Panc1 (cell line): ENCODE results near the gene ARHGEF12. TPM values are rescaled to one million over a fixed set of nuclear protein-coding genes. Genes with fewer than 3 reads are reported as not detected.

Experiments used
- ATAC-seq: fragments of 200-7000 bp; cut with Tn5 transposase; 2 replicates; pipeline ENCODE4 v1.9.1; 2020; ENCODE audit warnings: mild to moderate bottlenecking, moderate library complexity
- BruUV-seq: library from RNA; stranded (reverse); fragments of 400-500 nt; replicated peaks from 2 replicates; lab custom pipeline; 2021; lab: Mats Ljungman, UMichigan
- CTCF ChIA-PET: fragments of 300-600 bp; sonication (Branson Sonifier 250); formaldehyde crosslinking; loops from one replicate; lab custom pipeline; 2022; ENCODE audit warnings: antibody characterized with exemption; lab: Charles Lee
- POLR2A ChIA-PET: fragments of 300-600 bp; sonication (Branson Sonifier 250); formaldehyde crosslinking; loops from one replicate; lab custom pipeline; 2022; ENCODE audit warnings: antibody characterized with exemption; lab: Charles Lee
- DNase-seq: peaks from one replicate; pipeline ENCODE4 v3.0.0-alpha.2; 2010; ENCODE audit warnings: low read depth, low spot score
- H3K27ac ChIP-seq: 2 replicates; pipeline ENCODE4 v1.5.1; 2011; ENCODE audit warnings: mild to moderate bottlenecking, low read length, inconsistent platforms
- H3K27me3 ChIP-seq: fragments of 200-500 bp; sonication (Bioruptor generic); 2 replicates; pipeline ENCODE4 v1.6.0; 2014; ENCODE audit warnings: low read length, inconsistent platforms; ENCODE audit not compliant: control insufficient read depth, insufficient read depth
- H3K36me3 ChIP-seq: fragments of 200-500 bp; sonication (Bioruptor generic); 2 replicates; pipeline ENCODE4 v1.5.1; 2014; ENCODE audit warnings: inconsistent platforms, mild to moderate bottlenecking, low read length, moderate library complexity; ENCODE audit not compliant: control insufficient read depth, insufficient read depth
- H3K4me1 ChIP-seq: 2 replicates; pipeline ENCODE4 v1.5.1; 2011; ENCODE audit warnings: inconsistent platforms, mild to moderate bottlenecking, low read length, moderate library complexity; ENCODE audit not compliant: control insufficient read depth, insufficient read depth
- H3K4me3 ChIP-seq, 2 experiments: 2 replicates each; pipeline ENCODE4 v1.5.1; 2011 to 2012; ENCODE audit warnings: low read depth in 2 of 2, low read length in 2 of 2, mild to moderate bottlenecking in 2 of 2, inconsistent platforms in 1 of 2, moderate library complexity in 1 of 2
- H3K9me3 ChIP-seq: fragments of 200-500 bp; sonication (Bioruptor generic); 2 replicates; pipeline ENCODE4 v1.5.1; 2014; ENCODE audit warnings: low read depth, mild to moderate bottlenecking, inconsistent platforms, low read length, moderate library complexity; ENCODE audit not compliant: control insufficient read depth, insufficient read depth
- CTCF ChIP-seq: fragments of 450-650 bp; IDR thresholded peaks from 2 replicates; pipeline ENCODE4 v1.5.1; 2017; ENCODE audit warnings: mild to moderate bottlenecking
- POLR2AphosphoS5 ChIP-seq: IDR thresholded peaks from 2 replicates; pipeline ENCODE4 v1.6.1; 2012; ENCODE audit warnings: mild to moderate bottlenecking, low read depth, low read length, moderate library complexity
- REST ChIP-seq, 2 experiments: IDR thresholded peaks; 2 replicates each; pipeline ENCODE4 v1.6.1; 2011 to 2012; ENCODE audit warnings: low read depth in 2 of 2, control low read depth in 1 of 2, low read length in 1 of 2, mild to moderate bottlenecking in 1 of 2, moderate library complexity in 1 of 2; ENCODE audit not compliant: insufficient read depth in 1 of 2
- SIN3A ChIP-seq: IDR thresholded peaks from 2 replicates; pipeline ENCODE4 v1.6.1; 2012; ENCODE audit warnings: low read depth, mild to moderate bottlenecking, low read length, moderate library complexity, borderline replicate concordance; ENCODE audit not compliant: insufficient read depth
- TCF7L2 ChIP-seq: IDR thresholded peaks from 2 replicates; pipeline ENCODE4 v1.6.1; 2011; ENCODE audit warnings: mild to moderate bottlenecking, low read depth, low read length, inconsistent platforms
- in situ Hi-C: cut with HindIII; loops from 2 replicates; pipeline ENCODE4 v1.10.0; 2016; ENCODE audit warnings: low sequenced_read_pairs, low pct_unique_long_range_greater_than_20kb
- intact Hi-C: fragments of 100-400 bp; cut with micrococcal nuclease; formaldehyde crosslinking; loops from one replicate; pipeline ENCODE4 v1.10.0; 2022; ENCODE audit not compliant: unreplicated experiment
- total RNA-seq: library from RNA; stranded (reverse); gene quantifications from one replicate; pipeline ENCODE4 v1.2.1, GENCODE V29; 2021; ENCODE audit not compliant: unreplicated experiment

The ARHGEF12 gene
- total RNA-seq, 1 experiment from 2014 or later = 182 TPM

- peaks cover 3% of the 10 kb centered on the region for H3K27me3 ChIP-seq
- H3K27ac ChIP-seq = no peak overlapping the region
- peaks cover 3% of the 10 kb centered on the region for H3K4me1 ChIP-seq
- intact Hi-C loops (loop anchor here (2.0 to 10.0 kb wide), 3 partner anchors 423 to 685 kb away; no protein-coding TSS in a partner anchor), in situ Hi-C loops (no loop called here)
- TF ChIP-seq REST (IDR thresholded peaks at IDR 0.05; ENCODE audit: insufficient read depth in 1 of 2, low read depth in 2 of 2, low read length in 1 of 2) (no peak), TCF7L2 (no peak), POLR2AphosphoS5 (no peak), CTCF (no peak), SIN3A (no peak)
- H3K9me3 ChIP-seq = no peaks in the 10 kb centered on the region
- ATAC-seq = no peak
- CTCF ChIA-PET = no interaction called here
- H3K36me3 ChIP-seq = no peaks in the 10 kb centered on the region
- no peak overlapping the region for H3K4me3 ChIP-seq
- POLR2A ChIA-PET = no interaction called here
- BruUV-seq = no TSS peak
- DNase-seq = no peak
Measured at GRCh38 chr11:120509346-120510053, 173.3 kb downstream of the ARHGEF12 start.

GRCh38 chr11:120510406-120511115, 174.3 kb downstream of the ARHGEF12 start:
- H3K36me3 ChIP-seq = no peaks in the 10 kb centered on the region
- peak; percentile 4 for ATAC-seq
- peaks cover 3% of the 10 kb centered on the region for H3K4me1 ChIP-seq
- no peak overlapping the region for H3K27ac ChIP-seq
- no peak for DNase-seq
- no TSS peak for BruUV-seq
- intact Hi-C loops (loop anchor here (1.0 to 10.0 kb wide), 5 partner anchors 175 to 684 kb away; no protein-coding TSS in a partner anchor), in situ Hi-C loops (no loop called here)
- peaks cover 3% of the 10 kb centered on the region for H3K27me3 ChIP-seq
- H3K9me3 ChIP-seq = no peaks in the 10 kb centered on the region
- TF ChIP-seq CTCF = no peak
- TF ChIP-seq TCF7L2 = no peak
- no peak for TF ChIP-seq POLR2AphosphoS5
- no peak for TF ChIP-seq REST (IDR thresholded peaks at IDR 0.05; ENCODE audit: insufficient read depth in 1 of 2, low read depth in 2 of 2, low read length in 1 of 2)
- no peak for TF ChIP-seq SIN3A
- CTCF ChIA-PET = interaction anchor here (1.5 kb wide), 1 partner anchor 174 kb away, joined by 12 read pairs; no protein-coding TSS in a partner anchor
- POLR2A ChIA-PET = no interaction called here
- H3K4me3 ChIP-seq = peak overlapping the region; percentile 41 to 42; a peak in 3 of 4 replicates
